Neutrophil (primary cell): ENCODE data around the gene PPP2R2C.

Experiments used
- H3K27ac ChIP-seq: fragments of 200-600 bp; sonication (generic); 2 replicates; pipeline ENCODE4 v1.5.1; 2016; ENCODE audit warnings: mild to moderate bottlenecking, moderate library complexity
- H3K27me3 ChIP-seq: fragments of 200-600 bp; sonication (generic); 2 replicates; pipeline ENCODE4 v1.6.0; 2016; ENCODE audit warnings: mild to moderate bottlenecking
- H3K36me3 ChIP-seq: fragments of 200-600 bp; sonication (generic); 2 replicates; pipeline ENCODE4 v1.5.1; 2017
- H3K4me1 ChIP-seq, 2 experiments: fragments of 200-600 bp in 1 of 2; sonication (generic) in 1 of 2; 1 replicate in 1 of 2; 2 replicates in 1 of 2; pipeline versions ENCODE4 v1.5.1 to v1.6.1; 2013 to 2016; ENCODE audit warnings: low read depth in 1 of 2, low read length in 1 of 2, mild to moderate bottlenecking in 1 of 2, moderate library complexity in 1 of 2; ENCODE audit not compliant: control insufficient read depth in 1 of 2, insufficient read depth in 1 of 2
- H3K4me3 ChIP-seq, 2 experiments: fragments of 200-600 bp in 1 of 2; sonication (generic) in 1 of 2; 1 replicate in 1 of 2; 2 replicates in 1 of 2; pipeline ENCODE4 v1.5.1; 2013 to 2016; ENCODE audit warnings: low read depth in 1 of 2, low read length in 1 of 2, mild to moderate bottlenecking in 1 of 2, moderate library complexity in 1 of 2
- H3K9me3 ChIP-seq: fragments of 200-600 bp; sonication (generic); 2 replicates; pipeline ENCODE4 v1.5.1; 2016
- TF ChIP-seq, protein P1 (sequence below): fragments of 200-600 bp; sonication (generic); IDR thresholded peaks from 2 replicates; pipeline ENCODE4 v1.5.1; 2016; ENCODE audit warnings: antibody characterized with exemption

The PPP2R2C gene

DNA sequence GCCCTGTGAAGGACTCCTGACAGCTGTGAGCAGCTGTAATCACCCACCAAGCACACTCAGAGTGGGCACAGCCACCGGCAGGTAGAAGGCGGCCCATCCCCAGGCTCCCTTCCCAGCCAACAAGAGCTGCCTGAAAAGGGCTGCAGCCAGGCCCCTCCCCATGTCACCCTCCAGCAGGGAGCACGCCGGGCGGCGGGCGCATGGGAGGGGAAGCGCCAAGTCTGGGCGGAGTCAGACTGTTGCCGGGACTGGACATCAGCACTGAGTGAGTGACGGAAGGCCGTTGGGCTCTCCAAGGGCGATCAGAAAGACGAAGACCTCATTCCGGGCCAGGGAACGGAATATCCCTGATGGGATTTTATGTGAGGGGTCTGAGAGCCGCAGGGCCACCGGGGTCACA, 82.1 kb downstream of the PPP2R2C start:
- peaks cover 17% of the 10 kb centered on the region for H3K27me3 ChIP-seq
- H3K4me3 ChIP-seq, result no peak overlapping the region
- H3K9me3 ChIP-seq, result no peaks in the 10 kb centered on the region
- no peaks in the 10 kb centered on the region for H3K36me3 ChIP-seq
- TF ChIP-seq, protein P1, sequence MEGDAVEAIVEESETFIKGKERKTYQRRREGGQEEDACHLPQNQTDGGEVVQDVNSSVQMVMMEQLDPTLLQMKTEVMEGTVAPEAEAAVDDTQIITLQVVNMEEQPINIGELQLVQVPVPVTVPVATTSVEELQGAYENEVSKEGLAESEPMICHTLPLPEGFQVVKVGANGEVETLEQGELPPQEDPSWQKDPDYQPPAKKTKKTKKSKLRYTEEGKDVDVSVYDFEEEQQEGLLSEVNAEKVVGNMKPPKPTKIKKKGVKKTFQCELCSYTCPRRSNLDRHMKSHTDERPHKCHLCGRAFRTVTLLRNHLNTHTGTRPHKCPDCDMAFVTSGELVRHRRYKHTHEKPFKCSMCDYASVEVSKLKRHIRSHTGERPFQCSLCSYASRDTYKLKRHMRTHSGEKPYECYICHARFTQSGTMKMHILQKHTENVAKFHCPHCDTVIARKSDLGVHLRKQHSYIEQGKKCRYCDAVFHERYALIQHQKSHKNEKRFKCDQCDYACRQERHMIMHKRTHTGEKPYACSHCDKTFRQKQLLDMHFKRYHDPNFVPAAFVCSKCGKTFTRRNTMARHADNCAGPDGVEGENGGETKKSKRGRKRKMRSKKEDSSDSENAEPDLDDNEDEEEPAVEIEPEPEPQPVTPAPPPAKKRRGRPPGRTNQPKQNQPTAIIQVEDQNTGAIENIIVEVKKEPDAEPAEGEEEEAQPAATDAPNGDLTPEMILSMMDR, result no peak
- no peak overlapping the region for H3K27ac ChIP-seq
- no peaks in the 10 kb centered on the region for H3K4me1 ChIP-seq

DNA sequence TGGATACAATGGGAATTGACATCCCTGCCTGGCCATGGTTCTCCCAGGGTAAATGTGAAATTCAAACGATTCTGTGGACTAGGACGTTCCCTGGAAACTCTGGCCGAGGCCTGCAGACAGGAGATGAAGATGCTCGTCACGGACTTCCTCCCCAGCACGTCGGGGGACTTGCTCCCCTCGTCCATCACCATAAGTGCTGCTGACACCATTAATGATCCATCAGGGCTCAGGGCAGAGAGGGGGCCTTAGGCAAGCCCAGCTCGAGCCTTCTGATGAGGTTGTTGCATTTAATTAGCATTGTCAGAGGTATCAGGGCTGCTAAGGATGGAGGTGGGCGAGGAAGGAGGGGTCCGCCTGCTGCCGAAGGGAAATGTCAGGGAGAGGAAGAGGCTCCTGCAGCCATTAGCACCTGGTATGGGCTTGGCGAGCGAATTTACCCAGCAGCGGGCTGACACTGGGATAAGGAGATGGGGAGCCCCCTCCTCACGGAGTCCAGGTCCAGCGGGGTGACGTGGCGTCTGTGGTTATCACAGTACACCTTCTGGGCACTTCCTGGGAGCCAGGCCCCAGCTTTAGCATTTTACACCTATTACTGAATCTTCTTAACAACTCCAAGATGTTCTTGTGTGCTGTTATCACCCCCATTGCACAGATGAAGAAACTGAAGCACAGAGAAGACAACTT, 83.1 kb downstream of the PPP2R2C start:
- no peak overlapping the region for H3K27ac ChIP-seq
- H3K9me3 ChIP-seq, result no peaks in the 10 kb centered on the region
- H3K27me3 ChIP-seq, result peaks cover 17% of the 10 kb centered on the region
- H3K4me1 ChIP-seq, result no peaks in the 10 kb centered on the region
- no peaks in the 10 kb centered on the region for H3K36me3 ChIP-seq
- TF ChIP-seq, protein P1, result no peak
- no peak overlapping the region for H3K4me3 ChIP-seq

DNA sequence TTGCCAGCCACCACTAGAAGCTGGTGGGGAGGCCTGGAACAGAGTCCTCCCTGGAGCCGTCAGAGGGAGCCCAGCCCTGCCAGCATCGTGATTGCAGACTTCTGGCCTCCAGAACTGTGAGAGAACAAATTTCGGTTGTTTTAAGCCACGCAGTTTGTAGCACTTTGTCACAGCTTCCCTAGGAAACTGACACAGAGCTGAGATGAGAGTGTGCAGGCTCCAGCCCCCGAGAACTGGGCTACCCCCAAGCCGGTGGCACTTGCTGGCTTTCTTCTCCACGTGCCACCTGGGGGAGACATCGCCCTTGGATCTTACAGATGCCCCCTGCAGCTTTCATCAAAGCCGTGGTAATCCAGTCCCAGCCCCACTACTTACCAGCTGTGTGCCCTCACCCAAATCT, 83.7 kb downstream of the PPP2R2C start:
- H3K4me3 ChIP-seq, result no peak overlapping the region
- peaks cover 17% of the 10 kb centered on the region for H3K27me3 ChIP-seq
- no peaks in the 10 kb centered on the region for H3K9me3 ChIP-seq
- TF ChIP-seq, protein P1, result no peak
- H3K36me3 ChIP-seq, result no peaks in the 10 kb centered on the region
- H3K27ac ChIP-seq, result no peak overlapping the region
- no peaks in the 10 kb centered on the region for H3K4me1 ChIP-seq

DNA sequence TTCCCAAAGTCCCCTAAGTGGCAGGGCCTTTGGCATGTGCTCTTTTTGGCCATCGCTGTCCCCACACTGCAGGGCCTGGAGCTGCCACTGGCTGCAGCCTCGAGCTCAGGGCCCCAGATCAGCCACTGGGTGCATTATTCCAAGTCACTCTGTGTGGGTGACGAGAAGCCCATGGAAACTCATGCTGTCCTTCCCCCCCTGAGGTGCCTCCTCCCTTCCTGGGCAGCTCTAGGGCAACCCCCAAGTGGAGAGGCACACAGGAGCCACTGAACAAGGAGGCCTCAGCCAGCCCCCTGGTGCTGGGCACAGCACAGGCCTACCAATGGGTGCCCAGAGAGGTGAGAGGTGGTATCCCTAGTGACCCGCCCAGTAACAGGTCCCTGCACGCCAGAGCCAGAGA, 84.5 kb downstream of the PPP2R2C start:
- Histone ChIP-seq H3K36me3 (no peaks in the 10 kb centered on the region), H3K9me3 (no peaks in the 10 kb centered on the region), H3K27me3 (peaks cover 17% of the 10 kb centered on the region), H3K4me3 (no peak overlapping the region), H3K27ac (no peak overlapping the region), H3K4me1 (no peaks in the 10 kb centered on the region)
- TF ChIP-seq, protein P1, result no peak

DNA sequence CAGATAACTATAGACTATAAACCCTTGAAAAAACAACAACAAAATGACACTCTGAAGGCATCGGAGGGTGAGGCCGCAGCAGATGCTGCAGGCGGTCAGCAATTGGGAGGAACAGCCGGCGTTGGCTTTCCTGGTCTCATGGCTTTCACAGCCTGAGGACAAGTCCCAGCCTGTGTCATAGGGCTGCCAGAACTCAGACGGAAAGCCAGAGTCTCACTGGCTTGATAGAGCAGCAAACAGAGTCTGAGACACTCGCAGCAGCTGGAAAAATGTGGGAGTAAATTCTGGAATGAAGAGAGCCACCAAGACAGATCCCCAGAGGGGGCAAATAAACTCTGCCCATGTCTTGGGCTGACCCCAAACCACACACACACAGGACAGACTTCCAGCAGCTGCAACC, 86.3 kb downstream of the PPP2R2C start:
- TF ChIP-seq, protein P1, result no peak
- H3K27me3 ChIP-seq, result peaks cover 23% of the 10 kb centered on the region
- H3K4me1 ChIP-seq, result no peaks in the 10 kb centered on the region
- H3K9me3 ChIP-seq, result no peaks in the 10 kb centered on the region
- no peak overlapping the region for H3K27ac ChIP-seq
- H3K36me3 ChIP-seq, result no peaks in the 10 kb centered on the region
- no peak overlapping the region for H3K4me3 ChIP-seq

DNA sequence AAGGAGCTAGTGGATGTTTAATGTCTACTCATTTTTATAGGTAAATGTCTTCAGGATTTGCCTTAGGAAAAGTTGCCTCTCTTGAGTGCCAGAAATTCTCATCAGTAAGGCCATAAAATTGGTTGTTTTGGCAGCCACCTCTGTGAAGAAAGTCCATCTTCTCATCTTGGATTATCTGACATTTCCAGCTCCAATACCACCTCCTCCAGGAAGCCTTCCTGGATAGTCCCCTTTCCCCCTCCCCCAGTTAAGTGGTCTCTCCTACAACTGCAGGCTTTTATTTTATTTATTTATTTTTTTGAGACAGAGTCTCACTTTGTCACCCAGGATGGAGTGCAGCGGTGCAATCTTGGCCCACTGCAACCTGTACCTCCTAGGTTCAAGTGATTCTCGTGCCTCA, 87.1 kb downstream of the PPP2R2C start:
- TF ChIP-seq, protein P1, result no peak

More for the DNA sequence above, 87.1 kb downstream of the PPP2R2C start:
- H3K4me1 ChIP-seq, result no peaks in the 10 kb centered on the region
- H3K27me3 ChIP-seq, result peaks cover 25% of the 10 kb centered on the region
- no peak overlapping the region for H3K4me3 ChIP-seq
- no peak overlapping the region for H3K27ac ChIP-seq
- H3K36me3 ChIP-seq, result no peaks in the 10 kb centered on the region
- no peaks in the 10 kb centered on the region for H3K9me3 ChIP-seq
